ENCODE data around the gene RTN4R.

- TF ChIP-seq, protein P1, sequence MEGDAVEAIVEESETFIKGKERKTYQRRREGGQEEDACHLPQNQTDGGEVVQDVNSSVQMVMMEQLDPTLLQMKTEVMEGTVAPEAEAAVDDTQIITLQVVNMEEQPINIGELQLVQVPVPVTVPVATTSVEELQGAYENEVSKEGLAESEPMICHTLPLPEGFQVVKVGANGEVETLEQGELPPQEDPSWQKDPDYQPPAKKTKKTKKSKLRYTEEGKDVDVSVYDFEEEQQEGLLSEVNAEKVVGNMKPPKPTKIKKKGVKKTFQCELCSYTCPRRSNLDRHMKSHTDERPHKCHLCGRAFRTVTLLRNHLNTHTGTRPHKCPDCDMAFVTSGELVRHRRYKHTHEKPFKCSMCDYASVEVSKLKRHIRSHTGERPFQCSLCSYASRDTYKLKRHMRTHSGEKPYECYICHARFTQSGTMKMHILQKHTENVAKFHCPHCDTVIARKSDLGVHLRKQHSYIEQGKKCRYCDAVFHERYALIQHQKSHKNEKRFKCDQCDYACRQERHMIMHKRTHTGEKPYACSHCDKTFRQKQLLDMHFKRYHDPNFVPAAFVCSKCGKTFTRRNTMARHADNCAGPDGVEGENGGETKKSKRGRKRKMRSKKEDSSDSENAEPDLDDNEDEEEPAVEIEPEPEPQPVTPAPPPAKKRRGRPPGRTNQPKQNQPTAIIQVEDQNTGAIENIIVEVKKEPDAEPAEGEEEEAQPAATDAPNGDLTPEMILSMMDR (IDR thresholded peaks at IDR 0.05), result no peak
- no peak for TF ChIP-seq POLR2A (IDR thresholded peaks at IDR 0.05)
Measured at GRCh38 chr22:20256551-20257211, 11.4 kb downstream of the RTN4R start.

Data from lower leg skin (tissue), 3 donors.